Stimulated activated CD4-positive, alpha-beta T cell treated with anti-CD3 and anti-CD28 coated beads, Interleukin-1b, Interleukin-23, amount 100 ng/mL, for 4 hours (primary cell): ENCODE measurements around the gene KRTAP20-3.

Experiments used
- DNase-seq, 2 donors: peaks; one replicate each; pipeline ENCODE4 v3.0.0-alpha.2; 2020; ENCODE audit warnings: low read depth in 2 of 2

Gene KRTAP20-3

GRCh38 chr21:30642564-30642963, at the start of gene KRTAP20-3:
Gene KRTAP20-3, plus strand, starts transcription at chr21:30642864.
- no peak for DNase-seq

DNA sequence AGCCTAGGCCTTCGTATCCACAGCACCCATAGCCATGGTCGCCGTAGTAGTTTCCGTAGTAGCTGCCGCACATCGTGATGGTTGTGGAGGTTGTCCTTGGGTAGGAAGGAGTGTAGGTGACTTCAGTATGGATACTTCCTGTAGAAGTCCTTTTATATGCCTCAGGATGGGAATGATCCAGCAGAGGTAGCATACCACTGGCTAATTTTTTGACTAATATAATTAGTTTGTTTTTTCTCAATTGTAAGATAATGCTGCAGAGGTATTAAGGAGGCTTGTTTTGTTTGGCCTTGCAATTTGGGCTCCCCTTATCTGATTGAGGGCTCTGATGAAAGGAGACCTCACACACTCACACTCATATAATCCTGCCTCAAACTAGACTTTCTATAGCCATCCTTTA, 43.9 kb upstream of the KRTAP20-3 start, which contains the start of gene KRTAP6-2:
TSS of gene KRTAP6-2 (minus strand) at position 101 of the 400 bp plus-strand sequence. CDS start at position 73, 28 bp downstream.
- DNase-seq = no peak

DNA sequence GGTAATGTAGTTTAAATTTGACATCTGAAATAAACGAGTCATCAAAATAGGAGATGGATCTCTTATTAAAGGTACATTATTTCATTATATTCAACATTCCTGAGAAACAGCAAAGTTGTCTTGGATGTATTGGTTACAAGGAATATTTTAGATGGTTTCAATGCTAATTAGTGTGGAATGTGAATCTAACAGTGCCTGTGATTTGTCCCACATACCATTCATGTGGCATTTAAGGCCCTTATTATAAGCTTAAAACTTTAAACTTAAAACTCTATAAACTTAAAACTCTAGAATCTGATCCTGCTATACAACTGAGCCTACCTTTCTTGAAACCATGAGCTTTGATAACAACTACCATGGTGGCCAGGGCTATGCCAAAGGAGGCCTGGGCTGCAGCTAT, 41.9 kb upstream of the KRTAP20-3 start, which contains the start of gene KRTAP22-1:
TSS of gene KRTAP22-1 (plus strand) at position 301 of the 400 bp plus-strand sequence.
- DNase-seq = no peak

- no peak for DNase-seq
Observed at GRCh38 chr21:30605968-30606367, 36.7 kb upstream of the KRTAP20-3 start.

- DNase-seq = no peak
Observed at GRCh38 chr21:30612132-30612531, 30.5 kb upstream of the KRTAP20-3 start.

DNA sequence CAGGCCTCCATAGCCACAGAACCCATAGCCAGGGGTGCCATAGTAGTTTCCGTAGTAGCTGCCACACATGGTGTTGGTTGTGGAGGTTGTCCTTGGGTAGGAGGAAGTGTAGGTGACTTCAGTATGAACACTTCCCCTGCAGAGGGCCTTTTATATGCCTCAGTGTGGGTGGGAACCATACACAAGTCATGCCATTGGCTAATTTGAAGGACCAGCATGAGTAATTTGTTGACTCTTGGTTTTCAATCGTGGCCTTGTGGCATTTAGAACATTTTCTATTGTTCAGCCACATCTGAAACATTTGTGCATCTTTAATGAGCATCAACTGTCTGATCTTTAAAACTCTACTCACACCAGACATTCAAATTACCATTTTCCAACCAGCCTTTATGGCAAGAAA, 28.8 kb upstream of the KRTAP20-3 start, which contains the start of gene KRTAP6-1:
TSS of gene KRTAP6-1 (minus strand) at position 95 of the 400 bp plus-strand sequence. CDS start at position 69, 26 bp downstream.
- DNase-seq = no peak

DNA sequence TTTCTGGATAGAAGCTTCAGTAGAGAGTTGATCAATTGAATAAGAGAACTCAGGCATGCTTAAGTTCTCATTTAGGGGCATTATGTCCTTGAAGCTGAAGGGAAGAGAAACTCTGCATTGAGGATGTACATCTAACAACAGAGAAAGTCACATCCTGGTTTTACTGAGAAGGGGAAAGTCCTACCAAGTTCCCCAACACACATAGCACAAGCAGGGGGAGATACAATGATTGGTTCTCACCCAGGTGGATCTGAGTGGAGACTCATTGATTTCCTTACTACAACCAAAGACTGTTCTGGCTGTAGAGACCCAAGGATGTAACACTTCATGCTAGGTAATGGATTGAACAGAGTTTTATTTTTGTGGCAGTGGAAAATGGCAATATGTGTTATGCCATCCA, 27.5 kb upstream of the KRTAP20-3 start:
- DNase-seq = no peak

GRCh38 chr21:30616125-30616524, 26.5 kb upstream of the KRTAP20-3 start, which contains the start of gene KRTAP20-1:
Gene KRTAP20-1, plus strand, starts transcription at chr21:30616425. Its CDS starts 30 bp downstream, at chr21:30616455.
- DNase-seq = no peak

- no peak for DNase-seq
Observed at GRCh38 chr21:30620080-30620479, 22.6 kb upstream of the KRTAP20-3 start.

GRCh38 chr21:30620522-30620921, 22.1 kb upstream of the KRTAP20-3 start, which contains the start of gene KRTAP20-4:
Gene KRTAP20-4, plus strand, starts transcription at chr21:30620627.
- DNase-seq = no peak

DNA sequence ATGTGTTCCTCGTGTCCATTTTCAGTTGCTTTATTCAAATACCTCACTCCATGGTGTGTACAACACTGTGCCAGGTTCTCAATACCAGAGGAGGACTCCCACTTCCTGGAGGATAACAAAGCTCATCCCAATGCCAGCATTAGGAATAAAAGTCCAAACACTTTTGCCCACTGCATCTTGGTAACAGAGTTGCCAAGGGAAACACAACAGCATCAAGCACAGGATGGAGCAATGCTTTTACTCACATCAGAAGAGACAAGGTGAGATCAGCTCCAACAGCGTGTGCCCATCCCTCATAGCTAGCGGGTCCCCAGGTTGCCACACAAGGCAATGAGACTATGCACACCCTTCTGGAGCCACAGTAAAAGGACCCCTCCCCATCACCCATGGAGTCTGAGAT, 19.3 kb upstream of the KRTAP20-3 start:
- DNase-seq = no peak

DNA sequence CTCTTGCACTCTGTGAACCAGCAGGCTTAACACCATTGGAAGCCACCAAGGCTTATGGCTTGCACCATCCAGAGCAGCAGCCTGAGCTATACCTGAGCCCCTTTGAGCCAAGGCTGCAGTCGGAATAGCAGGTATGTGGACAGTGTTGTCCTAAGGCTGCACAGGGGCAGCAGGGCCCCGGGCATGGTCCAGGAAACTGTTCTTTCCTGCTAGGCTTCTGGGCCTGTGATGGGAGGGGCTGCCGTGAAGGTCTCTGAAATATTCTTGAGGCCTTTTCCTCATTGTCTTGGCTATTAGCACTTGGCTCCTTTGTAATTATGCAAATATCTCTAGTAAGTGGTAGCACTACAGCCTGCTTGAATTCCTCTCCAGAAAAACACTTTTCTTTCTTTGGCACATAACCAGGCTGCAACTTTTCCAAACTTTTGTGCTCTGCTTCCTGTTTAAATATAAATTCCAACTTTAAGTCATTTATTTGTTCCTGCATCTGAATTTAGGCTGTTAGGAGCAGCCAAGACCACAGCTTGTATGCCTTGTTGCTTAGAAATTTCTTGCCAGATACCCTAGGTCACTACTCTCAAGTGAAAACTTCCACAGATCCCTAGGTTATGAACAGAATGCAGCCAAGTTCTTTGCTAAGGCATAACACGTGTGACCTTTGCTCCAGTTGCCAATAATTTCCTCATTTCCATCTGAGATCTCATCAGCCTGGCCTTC, 17.1 kb upstream of the KRTAP20-3 start:
- DNase-seq = no peak

GRCh38 chr21:30628109-30628508, 14.6 kb upstream of the KRTAP20-3 start:
- DNase-seq = no peak

GRCh38 chr21:30629200-30629599, 13.5 kb upstream of the KRTAP20-3 start:
- DNase-seq = no peak

DNA sequence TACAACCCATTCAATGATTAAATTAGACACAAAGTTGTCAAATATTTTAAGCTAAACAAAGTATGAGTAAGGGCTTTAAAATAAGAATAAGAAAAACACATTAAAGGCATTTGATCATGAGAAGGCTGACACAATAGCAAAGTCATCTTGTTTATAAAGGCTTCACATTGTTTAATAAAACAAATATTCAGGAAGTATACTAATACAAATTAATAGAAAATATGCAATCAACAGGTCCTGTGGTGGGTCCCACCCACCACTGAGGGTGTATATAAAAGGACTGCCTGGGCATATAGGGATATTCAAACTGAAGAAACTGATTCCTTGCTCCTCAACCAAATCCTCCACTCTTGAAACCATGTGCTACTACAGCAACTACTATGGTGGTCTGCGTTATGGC, 7.8 kb upstream of the KRTAP20-3 start, which contains the start of gene KRTAP20-2:
TSS of gene KRTAP20-2 (plus strand) at position 301 of the 400 bp plus-strand sequence. CDS start at position 359, 58 bp downstream.
- no peak for DNase-seq

GRCh38 chr21:30638686-30639085, 4.0 kb upstream of the KRTAP20-3 start:
- DNase-seq = no peak

DNA sequence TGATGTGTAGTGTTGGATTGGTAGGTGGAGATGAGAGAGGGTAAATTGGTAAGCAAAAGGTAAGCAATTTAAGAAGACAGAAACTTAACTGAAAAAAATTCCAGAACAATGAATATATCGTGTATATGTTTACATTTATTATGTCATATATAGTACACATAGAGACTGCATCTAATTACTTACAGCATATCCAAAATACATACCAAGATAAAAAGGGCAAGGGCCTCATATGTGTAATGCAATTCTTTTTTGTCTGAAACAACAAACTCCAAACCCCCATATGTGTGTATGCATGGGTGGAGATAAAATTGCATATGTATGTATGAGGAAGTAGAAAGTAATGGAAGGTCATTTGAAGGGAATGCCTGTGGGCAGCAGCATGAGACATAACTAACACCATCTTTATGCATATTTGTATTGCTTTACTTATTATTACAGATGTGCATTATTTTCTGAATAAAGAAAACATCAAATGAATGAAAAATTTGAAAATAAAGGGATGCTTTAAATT, 4.3 kb downstream of the KRTAP20-3 start:
- no peak for DNase-seq

GRCh38 chr21:30652891-30653290, 10.2 kb downstream of the KRTAP20-3 start:
- DNase-seq = no peak

- no peak for DNase-seq
Observed at GRCh38 chr21:30668776-30669175, 26.1 kb downstream of the KRTAP20-3 start.

DNA sequence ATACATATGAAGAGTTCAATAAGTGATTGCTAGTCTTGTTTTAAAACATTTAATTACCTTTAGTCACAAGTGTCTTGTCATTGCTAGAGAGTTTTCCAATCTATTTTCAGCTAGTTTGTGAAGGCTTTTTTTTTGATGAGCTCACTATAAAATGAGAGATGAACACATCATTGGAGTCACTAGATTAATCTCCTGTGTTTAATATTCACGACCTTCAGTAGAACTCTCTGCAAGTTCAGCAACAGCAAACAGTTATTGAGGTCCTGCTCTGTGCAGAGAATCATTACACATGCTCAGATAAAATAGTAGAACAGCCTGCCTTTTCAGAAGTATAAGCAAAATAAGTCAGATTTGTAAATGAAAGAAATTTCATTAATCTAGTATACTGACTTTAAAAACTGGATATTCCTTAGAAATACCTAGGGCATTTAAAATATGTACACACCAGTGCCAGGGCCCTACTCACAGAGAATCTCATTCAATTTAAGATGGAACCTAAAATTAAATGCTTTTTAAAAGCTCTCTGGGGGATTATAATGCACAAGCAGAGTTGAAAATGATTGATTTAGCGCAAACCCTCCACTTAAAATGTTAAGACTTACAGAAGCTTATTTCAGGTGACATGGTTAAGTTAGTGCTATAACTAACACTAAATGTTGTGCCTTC, 30.5 kb downstream of the KRTAP20-3 start:
- no peak for DNase-seq

- DNase-seq = no peak
Observed at GRCh38 chr21:30674312-30674711, 31.6 kb downstream of the KRTAP20-3 start.

DNA sequence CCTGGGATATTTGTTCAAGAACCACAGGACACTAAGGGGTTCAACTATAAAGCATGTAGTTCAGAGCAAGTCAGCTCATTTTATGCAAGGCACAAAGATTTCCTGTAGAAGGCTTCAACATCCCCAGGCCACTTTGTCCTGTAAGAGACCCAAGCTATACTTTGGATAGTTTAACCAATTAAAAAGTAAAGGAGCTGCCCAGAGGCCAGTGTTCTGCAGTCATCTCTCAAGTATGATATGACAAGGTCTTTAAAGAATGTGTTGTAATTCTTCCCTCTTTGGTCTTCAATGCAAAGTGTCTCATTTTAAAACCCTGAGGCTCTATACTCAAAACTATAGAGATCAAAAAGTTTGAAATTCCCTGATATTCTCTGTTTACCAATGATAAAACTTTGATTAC, 34.1 kb downstream of the KRTAP20-3 start:
- DNase-seq = no peak
